ENCODE results near the gene KCNJ12. TPM values are rescaled to one million over a fixed set of nuclear protein-coding genes. Genes with fewer than 3 reads are reported as not detected.
"Not testable (repeated sequence)": the region's sequence is repeated elsewhere in the genome, so short reads cannot be mapped to it uniquely, and the experiment has no call there.

KCNJ12 gene
- total and polyA plus RNA-seq, 12 donors: 2.8 to 14.7 (median 8.5) TPM

DNA sequence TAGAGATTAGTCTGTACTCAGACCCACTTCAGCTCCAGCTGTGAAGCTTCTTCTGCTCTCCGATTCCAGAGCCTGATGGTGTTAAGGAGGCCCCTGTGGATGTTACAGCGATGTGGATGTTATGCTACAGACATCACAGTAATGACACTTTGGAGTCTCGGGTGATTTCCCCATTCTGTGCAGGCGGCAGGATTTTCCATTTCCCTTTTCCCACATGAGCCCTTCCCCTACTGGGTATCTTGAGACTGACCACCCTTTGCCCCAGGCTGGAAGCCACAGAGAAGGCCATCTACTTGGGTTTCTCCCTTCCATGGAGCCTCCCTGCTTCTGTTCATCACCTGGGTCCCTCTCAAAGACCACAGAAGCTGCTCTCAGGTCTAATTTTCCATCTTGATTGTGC, 78.3 kb downstream of the KCNJ12 start:
- H3K9me3 ChIP-seq: no peaks in the 10 kb centered on the region
- 73 to 77% methylated on average over 4 of the region's 4 CpGs for WGBS, 2 donors
- no peaks in the 10 kb centered on the region for H3K36me3 ChIP-seq
- H3K4me1 ChIP-seq: peaks cover 0 to 16% (median 9%) of the 10 kb centered on the region in 9 donors
- ATAC-seq: no peak
- H3K27ac ChIP-seq: no peak overlapping the region
- no peak for DNase-seq
- intact Hi-C loops (cut with DNase I): loop anchor here in 9 of 10 donors (5.0 to 10.0 kb wide), 7 partner anchors 132 to 340 kb away; partner anchors contain the start of genes MAP2K3 (in 6 of the 9) and DHRS7B (in 3 of the 9)
- peaks cover 0 to 9% (median 0%) of the 10 kb centered on the region in 7 donors for H3K27me3 ChIP-seq
- TF ChIP-seq, protein P1, sequence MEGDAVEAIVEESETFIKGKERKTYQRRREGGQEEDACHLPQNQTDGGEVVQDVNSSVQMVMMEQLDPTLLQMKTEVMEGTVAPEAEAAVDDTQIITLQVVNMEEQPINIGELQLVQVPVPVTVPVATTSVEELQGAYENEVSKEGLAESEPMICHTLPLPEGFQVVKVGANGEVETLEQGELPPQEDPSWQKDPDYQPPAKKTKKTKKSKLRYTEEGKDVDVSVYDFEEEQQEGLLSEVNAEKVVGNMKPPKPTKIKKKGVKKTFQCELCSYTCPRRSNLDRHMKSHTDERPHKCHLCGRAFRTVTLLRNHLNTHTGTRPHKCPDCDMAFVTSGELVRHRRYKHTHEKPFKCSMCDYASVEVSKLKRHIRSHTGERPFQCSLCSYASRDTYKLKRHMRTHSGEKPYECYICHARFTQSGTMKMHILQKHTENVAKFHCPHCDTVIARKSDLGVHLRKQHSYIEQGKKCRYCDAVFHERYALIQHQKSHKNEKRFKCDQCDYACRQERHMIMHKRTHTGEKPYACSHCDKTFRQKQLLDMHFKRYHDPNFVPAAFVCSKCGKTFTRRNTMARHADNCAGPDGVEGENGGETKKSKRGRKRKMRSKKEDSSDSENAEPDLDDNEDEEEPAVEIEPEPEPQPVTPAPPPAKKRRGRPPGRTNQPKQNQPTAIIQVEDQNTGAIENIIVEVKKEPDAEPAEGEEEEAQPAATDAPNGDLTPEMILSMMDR (IDR thresholded peaks at IDR 0.05): no peak
- no peak overlapping the region for H3K4me3 ChIP-seq

DNA sequence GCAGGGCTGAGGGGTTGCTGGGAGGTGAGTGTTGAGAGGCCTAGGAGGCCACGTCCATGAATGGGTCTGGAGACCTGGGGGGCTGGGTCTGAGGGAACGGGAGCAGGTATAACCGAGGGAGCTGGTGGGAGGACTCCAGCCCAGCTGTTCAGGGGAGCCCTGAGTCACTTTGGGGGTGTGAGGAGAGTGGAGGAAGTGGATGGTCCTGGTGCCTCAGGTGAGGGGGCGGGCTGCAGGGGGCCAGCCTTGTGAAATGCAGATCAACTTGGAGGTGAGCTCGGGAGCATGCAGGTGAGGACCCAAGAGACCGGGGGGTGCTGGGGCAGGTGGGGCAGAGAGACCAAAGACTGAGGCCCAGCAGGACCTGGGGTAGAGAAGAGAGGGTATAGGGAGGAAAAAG, 79.6 kb downstream of the KCNJ12 start:
- intact Hi-C loops (cut with DNase I): loop anchor here (2.0 to 10.0 kb wide), 10 partner anchors 52 to 341 kb away; partner anchors contain the start of genes DHRS7B (in 4 of the 10) and MAP2K3 (in 3 of the 10)
- Histone ChIP-seq H3K4me1 (peaks cover 0 to 16% (median 9%) of the 10 kb centered on the region in 9 donors), H3K27me3 (peaks cover 0 to 4% (median 0%) of the 10 kb centered on the region in 7 donors), H3K9me3 (no peaks in the 10 kb centered on the region), H3K36me3 (no peaks in the 10 kb centered on the region), H3K27ac (no peak overlapping the region), H3K4me3 (no peak overlapping the region)
- DNase-seq: no peak
- TF ChIP-seq, protein P1 (IDR thresholded peaks at IDR 0.05): no peak
- 88 to 91% methylated on average over 6 of the region's 6 CpGs for whole genome bisulfite sequencing, 2 donors
- ATAC-seq: no peak

DNA sequence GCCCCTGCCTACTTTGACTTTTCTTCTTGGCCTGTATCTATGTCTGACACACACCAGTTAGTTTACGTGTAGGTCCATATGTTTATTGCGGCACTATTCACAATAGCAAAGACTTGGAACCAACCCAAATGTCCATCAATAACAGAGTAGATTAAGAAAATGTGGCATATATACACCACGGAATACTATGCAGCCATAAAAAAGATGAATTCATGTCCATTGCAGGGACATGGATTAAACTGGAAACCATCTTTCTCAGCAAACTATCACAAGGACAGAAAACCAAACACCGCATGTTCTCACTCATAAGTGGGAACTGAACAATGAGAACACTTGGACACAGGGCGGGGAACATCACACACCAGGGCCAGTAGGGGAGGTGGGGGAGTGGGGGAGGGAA, 80.3 kb downstream of the KCNJ12 start:
- not testable (repeated sequence) for H3K4me3 ChIP-seq, H3K27me3 ChIP-seq, H3K36me3 ChIP-seq, DNase-seq, H3K27ac ChIP-seq, H3K9me3 ChIP-seq, ATAC-seq
- peaks cover 0 to 16% (median 9%) of the 10 kb centered on the region in 9 donors for H3K4me1 ChIP-seq
- intact Hi-C loops (cut with DNase I): loop anchor here (2.0 to 10.0 kb wide), 10 partner anchors 51 to 342 kb away; partner anchors contain the start of genes DHRS7B (in 4 of the 10) and MAP2K3 (in 3 of the 10)
- WGBS, 2 donors: 79 to 80% methylated on average over 5 of the region's 5 CpGs

DNA sequence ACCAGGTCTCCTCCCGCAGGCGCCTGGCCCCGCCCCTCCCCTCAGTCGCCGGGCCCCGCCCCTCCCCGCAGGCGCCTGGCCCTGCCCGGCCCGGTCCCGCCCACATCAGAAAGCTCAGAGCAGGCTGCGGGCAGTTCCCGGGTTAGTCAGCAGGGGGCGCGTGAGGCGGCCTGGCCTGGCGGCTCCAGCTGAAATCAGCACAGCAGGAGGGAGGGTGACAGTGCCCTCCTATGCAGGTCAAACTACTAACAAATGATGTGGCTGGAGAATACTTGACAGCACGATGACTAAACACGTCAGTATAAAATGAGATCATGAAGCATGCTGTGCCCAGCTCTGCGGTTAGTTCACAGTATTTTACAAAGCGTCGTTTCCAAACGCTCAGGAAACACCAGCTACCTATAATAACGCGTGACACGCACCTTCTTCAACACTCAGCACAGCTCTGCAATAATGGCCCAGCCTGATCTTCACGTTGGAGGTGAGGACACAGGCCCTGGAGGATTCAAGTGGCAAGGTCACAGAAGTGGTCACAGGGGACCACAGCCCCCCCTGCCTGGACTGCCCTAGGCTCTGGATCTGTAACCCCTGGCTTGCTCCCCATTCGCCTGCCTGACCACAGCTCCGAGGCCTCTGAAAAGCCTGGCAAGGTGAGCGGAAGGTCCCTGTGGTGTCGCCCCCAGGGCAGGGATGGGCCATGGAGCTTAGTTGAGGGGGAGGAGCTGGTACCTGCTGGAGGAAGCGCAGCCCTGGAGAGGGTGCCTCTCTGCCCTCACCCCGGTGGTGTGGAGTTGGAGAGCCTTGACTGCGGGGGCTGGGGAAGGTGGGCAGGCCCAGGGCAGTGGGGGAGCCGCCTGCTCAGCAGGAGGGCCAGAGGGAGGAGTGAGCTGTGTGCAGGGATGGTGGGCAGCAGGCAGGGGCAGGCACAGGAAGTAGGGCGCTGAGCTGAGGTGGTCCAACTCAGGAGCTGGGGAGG, 81.2 kb downstream of the KCNJ12 start:
- peaks cover 0 to 11% (median 5%) of the 10 kb centered on the region in 9 donors for H3K4me1 ChIP-seq
- intact Hi-C loops (cut with DNase I): loop anchor here (1.0 to 10.0 kb wide), 12 partner anchors 50 to 343 kb away; partner anchors contain the start of genes DHRS7B (in 4 of the 10) and MAP2K3 (in 3 of the 10)
- peak; percentile 90 to 94 (median 92) for ATAC-seq
- H3K27ac ChIP-seq: no peak overlapping the region
- H3K36me3 ChIP-seq: no peaks in the 10 kb centered on the region
- H3K9me3 ChIP-seq: no peaks in the 10 kb centered on the region
- peaks cover 0 to 6% (median 0%) of the 10 kb centered on the region in 7 donors for H3K27me3 ChIP-seq
- 18% methylated on average over 36 of the region's 36 CpGs for WGBS, 2 donors
- peak; percentile 86 to 94 for DNase-seq
- TF ChIP-seq, protein P1 (IDR thresholded peaks at IDR 0.05): peak; percentile 89 to 99 (median 97)
- H3K4me3 ChIP-seq: no peak overlapping the region
